ENCODE results near the gene SMPD4. TPM values are rescaled to one million over a fixed set of nuclear protein-coding genes. Genes with fewer than 3 reads are reported as not detected.

SMPD4 gene
- total and polyA plus RNA-seq, 2 of the 13 experiments (the other 11 are each of a cell fraction or from before 2014, with no cell fraction given), result 63.2 to 70.5 TPM

GRCh38 chr2:130182826-130183511 lies 1.6 kb upstream of the SMPD4 start (continued):
- TF ChIP-seq SALL1 (CRISPR knock-in tag; IDR thresholded peaks at IDR 0.05) (peak; percentile 8), KLF6 (CRISPR knock-in tag; IDR thresholded peaks at IDR 0.05) (0 out of 2 replicates have a peak, but pooled peaks have one; percentile 13), ZNF317 (CRISPR knock-in tag; IDR thresholded peaks at IDR 0.05) (peak; percentile 46; the same call in 1 of the 2 replicates), ZNF784 (CRISPR knock-in tag; IDR thresholded peaks at IDR 0.05; ENCODE audit: borderline replicate concordance) (0 out of 2 replicates have a peak, but pooled peaks have one; percentile 30), NFATC3 (CRISPR knock-in tag; IDR thresholded peaks at IDR 0.05) (0 out of 2 replicates have a peak, but pooled peaks have one; percentile 44), HIVEP1 (CRISPR knock-in tag; IDR thresholded peaks at IDR 0.05) (0 out of 2 replicates have a peak, but pooled peaks have one; percentile 21), KDM2A (CRISPR knock-in tag; IDR thresholded peaks at IDR 0.05; ENCODE audit: borderline replicate concordance, low read depth) (peak; percentile 14; the same call in 1 of the 2 replicates), ZFY (CRISPR knock-in tag; IDR thresholded peaks at IDR 0.05) (peak; percentile 16; the same call in 1 of the 2 replicates), EEA1 (CRISPR knock-in tag; IDR thresholded peaks at IDR 0.05; ENCODE audit: borderline replicate concordance) (0 out of 2 replicates have a peak, but pooled peaks have one; percentile 21), ZNF766 (CRISPR knock-in tag; IDR thresholded peaks at IDR 0.05; ENCODE audit: borderline replicate concordance) (peak; percentile 19; the same call in 1 of the 2 replicates), JUND (CRISPR knock-in tag; IDR thresholded peaks at IDR 0.05) (peak; percentile 36; the same call in 1 of the 2 replicates), ZIK1 (CRISPR knock-in tag; IDR thresholded peaks at IDR 0.05; ENCODE audit: borderline replicate concordance, low read depth) (peak; percentile 65; the same call in 1 of the 2 replicates), ZNF232 (CRISPR knock-in tag; IDR thresholded peaks at IDR 0.05; ENCODE audit: borderline replicate concordance) (0 out of 2 replicates have a peak, but pooled peaks have one; percentile 52), SPEN (CRISPR knock-in tag; IDR thresholded peaks at IDR 0.05; ENCODE audit: low read depth) (peak; percentile 30; the same call in 1 of the 2 replicates), MEF2D (CRISPR knock-in tag; IDR thresholded peaks at IDR 0.05) (0 out of 2 replicates have a peak, but pooled peaks have one; percentile 9), GABPB1 (CRISPR knock-in tag; IDR thresholded peaks at IDR 0.05) (peak; percentile 21; the same call in 1 of the 2 replicates), ZNF230 (CRISPR knock-in tag; IDR thresholded peaks at IDR 0.05) (peak; percentile 84; the same call in 1 of the 2 replicates)
- TF ChIP-seq, protein P1, sequence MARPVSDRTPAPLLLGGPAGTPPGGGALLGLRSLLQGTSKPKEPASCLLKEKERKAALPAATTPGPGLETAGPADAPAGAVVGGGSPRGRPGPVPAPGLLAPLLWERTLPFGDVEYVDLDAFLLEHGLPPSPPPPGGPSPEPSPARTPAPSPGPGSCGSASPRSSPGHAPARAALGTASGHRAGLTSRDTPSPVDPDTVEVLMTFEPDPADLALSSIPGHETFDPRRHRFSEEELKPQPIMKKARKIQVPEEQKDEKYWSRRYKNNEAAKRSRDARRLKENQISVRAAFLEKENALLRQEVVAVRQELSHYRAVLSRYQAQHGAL (CRISPR knock-in tag; IDR thresholded peaks at IDR 0.05; ENCODE audit: not compliant biosample characterization), result peak; percentile 64
- TF ChIP-seq, protein P2, sequence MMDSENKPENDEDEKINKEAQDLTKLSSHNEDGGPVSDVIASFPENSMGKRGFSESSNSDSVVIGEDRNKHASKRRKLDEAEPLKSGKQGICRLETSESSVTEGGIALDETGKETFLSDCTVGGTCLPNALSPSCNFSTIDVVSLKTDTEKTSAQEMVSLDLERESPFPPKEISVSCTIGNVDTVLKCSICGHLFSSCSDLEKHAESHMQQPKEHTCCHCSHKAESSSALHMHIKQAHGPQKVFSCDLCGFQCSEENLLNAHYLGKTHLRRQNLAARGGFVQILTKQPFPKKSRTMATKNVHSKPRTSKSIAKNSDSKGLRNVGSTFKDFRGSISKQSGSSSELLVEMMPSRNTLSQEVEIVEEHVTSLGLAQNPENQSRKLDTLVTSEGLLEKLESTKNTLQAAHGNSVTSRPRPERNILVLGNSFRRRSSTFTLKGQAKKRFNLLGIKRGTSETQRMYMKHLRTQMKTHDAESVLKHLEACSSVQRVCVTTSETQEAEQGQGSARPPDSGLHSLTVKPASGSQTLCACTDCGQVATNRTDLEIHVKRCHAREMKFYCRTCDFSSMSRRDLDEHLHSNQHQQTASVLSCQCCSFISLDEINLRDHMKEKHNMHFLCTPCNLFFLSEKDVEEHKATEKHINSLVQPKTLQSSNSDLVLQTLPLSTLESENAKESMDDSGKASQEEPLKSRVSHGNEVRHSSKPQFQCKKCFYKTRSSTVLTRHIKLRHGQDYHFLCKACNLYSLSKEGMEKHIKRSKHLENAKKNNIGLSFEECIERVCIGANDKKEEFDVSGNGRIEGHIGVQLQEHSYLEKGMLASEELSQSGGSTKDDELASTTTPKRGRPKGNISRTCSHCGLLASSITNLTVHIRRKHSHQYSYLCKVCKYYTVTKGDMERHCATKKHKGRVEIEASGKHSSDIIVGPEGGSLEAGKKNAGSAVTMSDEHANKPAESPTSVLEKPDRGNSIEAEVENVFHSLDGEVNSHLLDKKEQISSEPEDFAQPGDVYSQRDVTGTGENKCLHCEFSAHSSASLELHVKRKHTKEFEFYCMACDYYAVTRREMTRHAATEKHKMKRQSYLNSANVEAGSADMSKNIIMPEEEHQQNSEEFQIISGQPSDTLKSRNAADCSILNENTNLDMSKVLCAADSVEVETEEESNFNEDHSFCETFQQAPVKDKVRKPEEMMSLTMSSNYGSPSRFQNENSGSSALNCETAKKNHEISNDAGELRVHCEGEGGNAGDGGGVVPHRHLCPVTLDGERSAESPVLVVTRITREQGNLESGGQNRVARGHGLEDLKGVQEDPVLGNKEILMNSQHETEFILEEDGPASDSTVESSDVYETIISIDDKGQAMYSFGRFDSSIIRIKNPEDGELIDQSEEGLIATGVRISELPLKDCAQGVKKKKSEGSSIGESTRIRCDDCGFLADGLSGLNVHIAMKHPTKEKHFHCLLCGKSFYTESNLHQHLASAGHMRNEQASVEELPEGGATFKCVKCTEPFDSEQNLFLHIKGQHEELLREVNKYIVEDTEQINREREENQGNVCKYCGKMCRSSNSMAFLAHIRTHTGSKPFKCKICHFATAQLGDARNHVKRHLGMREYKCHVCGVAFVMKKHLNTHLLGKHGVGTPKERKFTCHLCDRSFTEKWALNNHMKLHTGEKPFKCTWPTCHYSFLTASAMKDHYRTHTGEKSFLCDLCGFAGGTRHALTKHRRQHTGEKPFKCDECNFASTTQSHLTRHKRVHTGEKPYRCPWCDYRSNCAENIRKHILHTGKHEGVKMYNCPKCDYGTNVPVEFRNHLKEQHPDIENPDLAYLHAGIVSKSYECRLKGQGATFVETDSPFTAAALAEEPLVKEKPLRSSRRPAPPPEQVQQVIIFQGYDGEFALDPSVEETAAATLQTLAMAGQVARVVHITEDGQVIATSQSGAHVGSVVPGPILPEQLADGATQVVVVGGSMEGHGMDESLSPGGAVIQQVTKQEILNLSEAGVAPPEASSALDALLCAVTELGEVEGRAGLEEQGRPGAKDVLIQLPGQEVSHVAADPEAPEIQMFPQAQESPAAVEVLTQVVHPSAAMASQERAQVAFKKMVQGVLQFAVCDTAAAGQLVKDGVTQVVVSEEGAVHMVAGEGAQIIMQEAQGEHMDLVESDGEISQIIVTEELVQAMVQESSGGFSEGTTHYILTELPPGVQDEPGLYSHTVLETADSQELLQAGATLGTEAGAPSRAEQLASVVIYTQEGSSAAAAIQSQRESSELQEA (CRISPR knock-in tag; IDR thresholded peaks at IDR 0.05; ENCODE audit: not compliant biosample characterization), result peak; percentile 23

Data from HepG2 (cell line).